ENCODE measurements around the gene RCAN3.

The RCAN3 gene

DNA sequence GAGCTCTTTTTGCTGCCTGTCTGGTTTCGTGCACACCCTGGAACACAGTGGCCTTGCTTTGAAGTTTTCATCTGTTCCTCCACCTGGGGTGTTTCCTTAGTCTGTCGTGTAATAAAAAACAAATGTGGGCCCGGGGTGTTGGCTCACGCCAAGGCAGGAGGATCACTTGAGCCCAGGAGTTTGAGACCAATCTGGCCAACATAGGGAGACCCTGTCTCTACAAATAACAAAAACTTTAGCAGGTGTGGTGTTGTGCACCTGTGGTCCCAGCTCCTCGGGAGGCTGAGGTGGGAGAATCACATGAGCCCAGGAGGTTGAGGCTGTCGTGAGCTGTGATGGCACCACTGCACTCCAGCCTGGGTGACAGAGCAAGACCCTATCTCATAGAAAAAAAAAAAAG is 57.7 kb downstream of the RCAN3 start:
- TF ChIP-seq, protein P1, sequence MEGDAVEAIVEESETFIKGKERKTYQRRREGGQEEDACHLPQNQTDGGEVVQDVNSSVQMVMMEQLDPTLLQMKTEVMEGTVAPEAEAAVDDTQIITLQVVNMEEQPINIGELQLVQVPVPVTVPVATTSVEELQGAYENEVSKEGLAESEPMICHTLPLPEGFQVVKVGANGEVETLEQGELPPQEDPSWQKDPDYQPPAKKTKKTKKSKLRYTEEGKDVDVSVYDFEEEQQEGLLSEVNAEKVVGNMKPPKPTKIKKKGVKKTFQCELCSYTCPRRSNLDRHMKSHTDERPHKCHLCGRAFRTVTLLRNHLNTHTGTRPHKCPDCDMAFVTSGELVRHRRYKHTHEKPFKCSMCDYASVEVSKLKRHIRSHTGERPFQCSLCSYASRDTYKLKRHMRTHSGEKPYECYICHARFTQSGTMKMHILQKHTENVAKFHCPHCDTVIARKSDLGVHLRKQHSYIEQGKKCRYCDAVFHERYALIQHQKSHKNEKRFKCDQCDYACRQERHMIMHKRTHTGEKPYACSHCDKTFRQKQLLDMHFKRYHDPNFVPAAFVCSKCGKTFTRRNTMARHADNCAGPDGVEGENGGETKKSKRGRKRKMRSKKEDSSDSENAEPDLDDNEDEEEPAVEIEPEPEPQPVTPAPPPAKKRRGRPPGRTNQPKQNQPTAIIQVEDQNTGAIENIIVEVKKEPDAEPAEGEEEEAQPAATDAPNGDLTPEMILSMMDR (IDR thresholded peaks at IDR 0.05; ENCODE audit: borderline replicate concordance, control extremely low read depth, extremely low read depth, insufficient read depth, missing control alignments): no peak
- in situ Hi-C loops (cut with MboI; ENCODE audit: low sequenced_read_pairs, unreplicated experiment): no loop called here
- no peak for DNase-seq (ENCODE audit: low spot score)

DNA sequence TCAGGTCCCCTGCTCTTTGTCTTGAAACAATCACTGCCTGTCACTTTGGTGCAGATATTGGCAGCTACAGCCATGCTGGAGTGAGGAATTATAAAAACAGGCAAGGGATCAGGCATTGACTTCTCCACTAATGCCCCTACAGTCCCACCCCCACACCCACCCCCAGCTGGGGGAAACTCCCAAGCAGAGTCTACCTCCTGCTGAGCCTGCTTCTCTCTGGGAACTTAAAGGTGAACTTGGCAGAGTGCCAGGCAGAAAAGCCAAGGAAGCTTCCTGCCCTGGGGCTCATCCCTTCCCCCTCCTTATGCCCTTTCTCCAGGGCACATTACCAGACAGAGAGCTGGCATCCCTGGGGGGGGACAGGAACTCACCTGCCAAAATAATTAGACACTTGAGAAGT is 60.0 kb downstream of the RCAN3 start:
- TF ChIP-seq, protein P1 (IDR thresholded peaks at IDR 0.05; ENCODE audit: borderline replicate concordance, control extremely low read depth, extremely low read depth, insufficient read depth, missing control alignments): no peak
- in situ Hi-C loops (cut with MboI; ENCODE audit: low sequenced_read_pairs, unreplicated experiment): no loop called here
- DNase-seq (ENCODE audit: low spot score): no peak

DNA sequence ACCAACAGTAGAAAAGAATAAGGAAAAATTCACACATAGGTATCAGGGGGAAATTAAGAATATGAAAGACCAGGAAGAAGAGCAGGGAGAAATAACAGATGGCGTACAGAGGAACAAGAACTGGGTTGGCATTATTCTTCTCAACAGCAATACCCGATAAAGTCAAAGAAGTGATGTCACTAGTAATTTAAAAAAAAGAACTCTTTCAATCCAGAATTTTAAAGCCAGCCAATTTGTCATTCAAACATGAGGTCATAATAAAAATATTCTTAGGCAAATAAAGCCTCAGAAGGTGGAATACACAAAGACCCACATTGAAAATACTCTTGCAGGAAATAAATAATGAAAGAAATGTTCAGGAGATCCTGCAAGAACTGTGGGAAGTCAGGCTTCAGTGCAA is 62.1 kb downstream of the RCAN3 start:
- in situ Hi-C loops (cut with MboI; ENCODE audit: low sequenced_read_pairs, unreplicated experiment): no loop called here

DNA sequence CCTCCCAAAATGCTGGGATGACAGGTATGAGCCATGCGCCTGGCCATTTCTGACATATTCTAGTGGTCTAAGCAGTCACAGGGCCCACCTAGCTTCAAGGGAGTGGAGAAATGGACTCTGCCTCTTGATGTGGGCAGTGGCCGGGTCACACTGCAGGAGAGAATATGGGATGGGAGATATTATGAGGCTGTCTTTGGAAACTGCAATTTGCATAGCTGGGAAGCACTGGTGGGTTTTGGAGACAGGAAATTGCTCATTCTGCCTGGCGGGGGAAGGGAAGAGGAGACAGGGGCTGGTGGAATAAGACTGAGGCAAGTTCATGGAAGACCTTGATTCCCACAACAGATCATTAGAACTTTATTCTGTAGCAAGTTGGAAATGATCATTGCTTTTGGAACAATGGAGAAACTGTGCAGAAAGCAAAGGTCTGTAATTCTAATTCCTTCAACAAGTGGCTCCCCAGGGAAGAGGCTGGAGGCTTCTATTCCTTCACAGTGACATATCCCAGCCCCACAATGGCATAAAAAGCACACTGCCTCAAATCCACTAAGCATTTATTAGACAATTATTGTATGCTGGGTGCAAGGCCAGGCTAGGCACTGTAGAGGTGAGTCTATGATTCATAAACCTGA is 63.7 kb downstream of the RCAN3 start:
- no peak for DNase-seq (ENCODE audit: low spot score)
- TF ChIP-seq, protein P1 (IDR thresholded peaks at IDR 0.05; ENCODE audit: borderline replicate concordance, control extremely low read depth, extremely low read depth, insufficient read depth, missing control alignments): no peak
- in situ Hi-C loops (cut with MboI; ENCODE audit: low sequenced_read_pairs, unreplicated experiment): no loop called here

More for the DNA sequence above, 62.1 kb downstream of the RCAN3 start:
- TF ChIP-seq, protein P1 (IDR thresholded peaks at IDR 0.05; ENCODE audit: borderline replicate concordance, control extremely low read depth, extremely low read depth, insufficient read depth, missing control alignments): no peak
- DNase-seq (ENCODE audit: low spot score): no peak

DNA sequence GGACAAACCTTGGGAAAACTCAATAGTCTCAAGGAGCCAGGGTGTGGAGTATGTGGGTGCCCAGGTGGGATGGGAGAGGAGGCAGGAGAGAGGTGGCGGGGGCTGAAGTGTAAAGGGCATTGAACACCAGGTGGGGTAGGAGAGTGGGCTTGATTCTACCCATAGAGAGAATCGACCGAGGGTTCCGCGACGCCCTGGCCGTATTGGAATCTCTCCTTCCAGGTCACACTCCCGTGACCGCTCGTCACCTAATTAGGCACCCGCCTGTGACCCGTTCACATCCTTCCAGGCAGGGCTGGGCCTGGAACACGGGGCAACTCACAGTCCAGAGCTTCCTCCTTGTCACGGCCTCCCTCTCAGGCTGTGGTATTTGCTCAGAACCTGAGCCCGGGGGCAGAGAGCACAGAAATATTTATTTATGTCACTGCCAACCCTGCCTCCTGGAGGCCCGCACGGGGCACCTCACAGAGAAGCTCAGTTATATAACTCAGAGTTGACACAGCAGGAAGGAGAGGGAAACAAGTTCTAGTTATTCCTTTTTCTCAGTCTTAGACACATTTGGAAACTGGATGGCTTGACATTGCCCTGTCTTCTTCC is 65.3 kb downstream of the RCAN3 start:
- DNase-seq (ENCODE audit: low spot score): no peak
- TF ChIP-seq, protein P1 (IDR thresholded peaks at IDR 0.05; ENCODE audit: borderline replicate concordance, control extremely low read depth, extremely low read depth, insufficient read depth, missing control alignments): no peak
- in situ Hi-C loops (cut with MboI; ENCODE audit: low sequenced_read_pairs, unreplicated experiment): no loop called here

DNA sequence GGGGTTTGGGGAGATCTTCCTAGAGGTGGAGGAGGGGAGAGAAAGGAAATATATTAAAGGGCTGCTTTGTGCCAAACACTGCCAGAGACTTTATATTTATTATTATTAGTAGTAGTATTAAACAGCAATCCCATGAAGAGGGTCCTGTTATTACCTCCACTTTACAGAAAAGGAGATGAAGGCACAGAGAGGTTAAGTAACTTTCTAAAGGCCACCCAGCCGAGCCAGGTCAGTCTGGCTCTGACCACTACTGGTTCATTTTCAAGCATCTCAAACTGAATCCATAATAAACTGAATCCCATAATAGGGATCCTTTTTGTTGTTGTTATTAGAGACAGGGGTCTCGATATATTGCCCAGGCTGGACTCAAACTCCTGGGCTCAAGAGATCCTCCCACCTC is 65.8 kb downstream of the RCAN3 start:
- DNase-seq (ENCODE audit: low spot score): no peak
- in situ Hi-C loops (cut with MboI; ENCODE audit: low sequenced_read_pairs, unreplicated experiment): no loop called here
- TF ChIP-seq, protein P1 (IDR thresholded peaks at IDR 0.05; ENCODE audit: borderline replicate concordance, control extremely low read depth, extremely low read depth, insufficient read depth, missing control alignments): no peak
